GM15510 (cell line): ENCODE data around the gene DVL2.

Experiments used
- POLR2A ChIP-seq: IDR thresholded peaks from 3 replicates; pipeline ENCODE4 v1.6.1; 2011; ENCODE audit warnings: borderline replicate concordance; ENCODE audit not compliant: insufficient read length; ENCODE audit errors: extremely low read depth

The DVL2 gene

GRCh38 chr17:7208027-7208571, 26.2 kb downstream of the DVL2 start:
- no peak for TF ChIP-seq POLR2A

DNA sequence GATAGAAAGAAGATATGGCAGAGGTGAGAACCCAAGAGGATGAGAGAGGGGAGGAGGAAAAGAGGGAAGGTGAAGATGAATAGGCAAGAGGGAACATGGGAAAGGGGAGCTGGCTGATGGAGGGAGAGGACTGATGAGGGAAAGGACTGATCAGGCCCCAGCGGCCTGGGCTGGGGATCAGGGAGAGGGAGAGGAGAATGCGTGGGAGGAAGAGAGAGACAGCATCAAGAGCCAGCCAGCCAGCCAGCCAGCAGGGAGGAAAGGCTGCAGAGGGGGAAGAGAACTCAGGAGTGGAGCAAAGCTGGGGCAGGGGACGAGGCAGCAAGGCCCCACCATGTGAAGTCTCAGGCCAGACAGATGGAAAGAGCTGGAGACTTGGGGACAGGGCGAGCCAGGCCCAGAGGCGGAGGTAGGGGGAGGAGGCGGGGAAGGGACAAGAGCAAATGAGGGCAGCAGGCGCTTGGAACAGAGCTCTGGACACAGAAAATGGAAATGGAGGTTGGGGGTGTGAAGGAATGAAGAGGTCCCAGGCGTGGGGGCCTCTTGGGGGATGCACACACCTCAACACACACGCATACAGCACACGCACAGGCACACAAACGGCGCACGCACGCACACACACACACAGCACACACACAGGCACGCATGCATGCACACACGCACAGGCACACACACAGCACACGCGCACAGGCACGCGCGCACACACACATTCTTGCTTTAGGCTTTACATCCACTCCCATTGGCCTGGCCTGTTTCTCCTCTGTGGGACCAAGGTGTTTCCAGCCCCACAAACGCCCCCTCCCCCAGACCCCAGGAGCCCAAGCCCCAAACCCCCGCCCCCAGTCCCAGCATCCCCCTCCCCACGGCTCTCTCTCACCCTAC, 27.0 kb downstream of the DVL2 start:
- TF ChIP-seq POLR2A: no peak

DNA sequence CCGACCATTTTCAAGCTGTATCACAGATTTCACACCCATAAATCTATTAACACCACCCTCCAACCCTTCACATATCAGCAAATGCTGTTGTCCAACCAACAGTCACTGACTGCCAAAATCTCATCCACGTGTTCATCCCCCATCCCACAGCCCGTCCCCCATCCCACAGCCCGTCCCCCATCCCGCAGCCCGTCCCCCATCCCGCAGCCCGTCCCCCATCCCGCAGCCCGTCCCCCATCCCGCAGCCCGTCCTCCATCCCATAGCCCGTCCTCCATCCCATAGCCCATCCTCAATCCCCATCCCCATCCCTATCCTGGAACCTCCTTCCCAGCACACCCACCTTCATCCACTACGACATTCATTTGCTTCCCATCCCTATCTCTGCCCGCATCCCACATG, 28.8 kb downstream of the DVL2 start:
- no peak for TF ChIP-seq POLR2A

GRCh38 chr17:7204828-7205461, 29.4 kb downstream of the DVL2 start:
- peak; percentile 29 for TF ChIP-seq POLR2A

- TF ChIP-seq POLR2A: no peak
Observed at GRCh38 chr17:7204336-7204735, 30.0 kb downstream of the DVL2 start.

DNA sequence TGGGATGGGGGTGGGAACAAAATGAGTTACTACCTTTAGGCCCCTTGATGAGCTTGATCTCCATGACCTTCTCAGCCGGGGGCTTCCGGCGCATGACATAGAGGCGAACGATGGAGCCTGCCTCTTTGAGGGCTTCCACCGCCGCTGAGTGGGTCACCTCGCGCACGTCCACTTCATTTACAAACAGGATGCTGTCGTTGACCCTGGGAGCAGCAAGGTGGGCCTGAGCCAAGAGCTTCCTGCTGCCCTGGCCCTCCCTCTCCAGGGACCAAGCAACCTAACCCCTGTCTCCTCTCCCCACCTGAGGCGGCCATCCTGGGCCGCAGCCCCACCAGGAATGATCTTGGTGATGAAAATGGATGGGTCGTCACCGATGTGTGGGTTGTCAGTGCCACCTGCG, 30.9 kb downstream of the DVL2 start:
- TF ChIP-seq POLR2A: no peak

GRCh38 chr17:7196651-7197401, 37.5 kb downstream of the DVL2 start:
- no peak for TF ChIP-seq POLR2A

DNA sequence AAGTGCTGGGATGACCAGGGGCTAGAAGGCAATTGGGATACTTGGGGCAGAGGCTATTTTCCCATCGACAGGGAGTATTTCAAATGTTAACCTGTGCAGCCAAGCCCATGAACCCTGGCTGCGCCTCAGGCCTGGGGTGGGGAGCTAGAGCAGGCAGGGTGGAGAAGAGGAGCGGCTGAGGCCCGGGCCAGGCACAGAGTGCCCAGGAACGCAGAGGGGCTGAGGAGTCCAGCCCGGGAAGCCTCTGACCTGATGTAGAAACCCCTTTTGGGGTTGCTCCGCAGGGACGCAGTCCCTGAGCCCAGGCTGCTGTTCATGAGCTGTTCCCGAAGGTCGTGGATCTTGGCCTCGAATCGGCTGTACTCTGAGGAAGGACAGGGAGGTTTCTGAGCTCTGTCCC, 38.3 kb downstream of the DVL2 start:
- no peak for TF ChIP-seq POLR2A

- TF ChIP-seq POLR2A: no peak
Observed at GRCh38 chr17:7192271-7192937, 41.9 kb downstream of the DVL2 start.

- no peak for TF ChIP-seq POLR2A
Observed at GRCh38 chr17:7191571-7192270, 42.6 kb downstream of the DVL2 start.

GRCh38 chr17:7191069-7191468, 43.2 kb downstream of the DVL2 start:
- no peak for TF ChIP-seq POLR2A

- TF ChIP-seq POLR2A: no peak
Observed at GRCh38 chr17:7190276-7190917, 43.9 kb downstream of the DVL2 start.

GRCh38 chr17:7186241-7186640, 48.1 kb downstream of the DVL2 start:
- no peak for TF ChIP-seq POLR2A
